ENCODE measurements around the gene CYP26A1.
A peak's percentile ranks its signal among the peaks of the same experiment; 100 is the strongest.

Gene CYP26A1

GRCh38 chr10:93115661-93116383 lies 42.1 kb downstream of the CYP26A1 start:
- H3K4me1 ChIP-seq (ENCODE audit: control insufficient read depth in 1 of 2, insufficient read depth in 2 of 2, low read length in 2 of 2): peaks cover 0 to 9% of the 10 kb centered on the region in 2 experiments
- no peak overlapping the region for H3K4me2 ChIP-seq (ENCODE audit: low read length)
- H3K27ac ChIP-seq (ENCODE audit: low read depth, low read length): no peak overlapping the region
- H4K91ac ChIP-seq (ENCODE audit: low read depth, low read length): peak overlapping the region; percentile 36
- H3K4me3 ChIP-seq (ENCODE audit: low read depth, low read length): no peak overlapping the region
- H3K18ac ChIP-seq (ENCODE audit: low read length): no peak overlapping the region
- WGBS (ENCODE audit: extremely low coverage, insufficient coverage, insufficient read length): no CpG with 5 or more reads among the region's 4 CpGs
- peak overlapping the region; percentile 12 for H2BK5ac ChIP-seq (ENCODE audit: low read depth, low read length, poor library complexity)
- H3K9ac ChIP-seq (ENCODE audit: low read length): no peak overlapping the region
- H3K4ac ChIP-seq (ENCODE audit: low read depth, low read length): no peak overlapping the region
- H2AK5ac ChIP-seq (ENCODE audit: low read length): peak overlapping the region; percentile 35
- no peaks in the 10 kb centered on the region for H3K79me2 ChIP-seq (ENCODE audit: control insufficient read depth, insufficient read depth, low read length, poor library complexity)
- peaks cover 9% of the 10 kb centered on the region for H3K79me1 ChIP-seq (ENCODE audit: low read length)
- H3K9me3 ChIP-seq (ENCODE audit: insufficient read depth, low read depth, low read length): peaks cover 2% of the 10 kb centered on the region
- H3K23ac ChIP-seq (ENCODE audit: low read length): no peak overlapping the region
- no peak overlapping the region for H4K12ac ChIP-seq (ENCODE audit: low read depth, low read length)
- H2BK12ac ChIP-seq (ENCODE audit: low read length): peak overlapping the region; percentile 37
- peak overlapping the region; percentile 74 for H2BK120ac ChIP-seq (ENCODE audit: insufficient read depth, low read length, poor library complexity)
- H3K14ac ChIP-seq (ENCODE audit: low read length): no peak overlapping the region
- H3K36me3 ChIP-seq (ENCODE audit: control insufficient read depth in 1 of 2, insufficient read depth in 2 of 2, low read length in 2 of 2): no peaks in the 10 kb centered on the region
- no peak overlapping the region for H2AFZ ChIP-seq (ENCODE audit: insufficient read depth, low read length, poor library complexity)
- H4K8ac ChIP-seq (ENCODE audit: low read depth, low read length): peak overlapping the region; percentile 42
- peak; percentile 58 to 76 for DNase-seq
- no peaks in the 10 kb centered on the region for H3K27me3 ChIP-seq (ENCODE audit: insufficient read depth, low read length)

- no peak overlapping the region for H3K4me2 ChIP-seq (ENCODE audit: low read length)
- no peak overlapping the region for H4K8ac ChIP-seq (ENCODE audit: low read depth, low read length)
- no peak overlapping the region for H2AFZ ChIP-seq (ENCODE audit: insufficient read depth, low read length, poor library complexity)
- H3K79me2 ChIP-seq (ENCODE audit: control insufficient read depth, insufficient read depth, low read length, poor library complexity): no peaks in the 10 kb centered on the region
- no peak overlapping the region for H3K18ac ChIP-seq (ENCODE audit: low read length)
- no peak for DNase-seq
- H2BK12ac ChIP-seq (ENCODE audit: low read length): no peak overlapping the region
- H3K27ac ChIP-seq (ENCODE audit: low read depth, low read length): no peak overlapping the region
- peaks cover 0 to 4% of the 10 kb centered on the region in 2 experiments for H3K4me1 ChIP-seq (ENCODE audit: control insufficient read depth in 1 of 2, insufficient read depth in 2 of 2, low read length in 2 of 2)
- H3K36me3 ChIP-seq (ENCODE audit: control insufficient read depth in 1 of 2, insufficient read depth in 2 of 2, low read length in 2 of 2): no peaks in the 10 kb centered on the region
- H4K12ac ChIP-seq (ENCODE audit: low read depth, low read length): no peak overlapping the region
- no CpG with 5 or more reads among the region's 3 CpGs for WGBS (ENCODE audit: extremely low coverage, insufficient coverage, insufficient read length)
- no peak overlapping the region for H2BK120ac ChIP-seq (ENCODE audit: insufficient read depth, low read length, poor library complexity)
- H4K91ac ChIP-seq (ENCODE audit: low read depth, low read length): no peak overlapping the region
- no peak overlapping the region for H3K14ac ChIP-seq (ENCODE audit: low read length)
- H2BK5ac ChIP-seq (ENCODE audit: low read depth, low read length, poor library complexity): no peak overlapping the region
- H2AK5ac ChIP-seq (ENCODE audit: low read length): no peak overlapping the region
- no peak overlapping the region for H3K23ac ChIP-seq (ENCODE audit: low read length)
- H3K79me1 ChIP-seq (ENCODE audit: low read length): peaks cover 3% of the 10 kb centered on the region
- H3K9me3 ChIP-seq (ENCODE audit: insufficient read depth, low read depth, low read length): no peaks in the 10 kb centered on the region
- no peak overlapping the region for H3K9ac ChIP-seq (ENCODE audit: low read length)
- no peak overlapping the region for H3K4me3 ChIP-seq (ENCODE audit: low read depth, low read length)
- H3K27me3 ChIP-seq (ENCODE audit: insufficient read depth, low read length): no peaks in the 10 kb centered on the region
- H3K4ac ChIP-seq (ENCODE audit: low read depth, low read length): no peak overlapping the region
These were observed 47.6 kb downstream of the CYP26A1 start for GRCh38 chr10:93121311-93121710.

GRCh38 chr10:93123766-93124165 lies 50.1 kb downstream of the CYP26A1 start:
- no peak overlapping the region for H3K27ac ChIP-seq (ENCODE audit: low read depth, low read length)
- H3K4ac ChIP-seq (ENCODE audit: low read depth, low read length): no peak overlapping the region
- H2BK120ac ChIP-seq (ENCODE audit: insufficient read depth, low read length, poor library complexity): no peak overlapping the region
- no peak overlapping the region for H3K9ac ChIP-seq (ENCODE audit: low read length)
- H4K91ac ChIP-seq (ENCODE audit: low read depth, low read length): no peak overlapping the region
- H3K4me2 ChIP-seq (ENCODE audit: low read length): no peak overlapping the region
- no peak overlapping the region for H2AK5ac ChIP-seq (ENCODE audit: low read length)
- no peak overlapping the region for H2AFZ ChIP-seq (ENCODE audit: insufficient read depth, low read length, poor library complexity)
- no peak overlapping the region for H4K12ac ChIP-seq (ENCODE audit: low read depth, low read length)
- no peak overlapping the region for H2BK5ac ChIP-seq (ENCODE audit: low read depth, low read length, poor library complexity)
- no peak for DNase-seq
- no peak overlapping the region for H3K18ac ChIP-seq (ENCODE audit: low read length)
- H3K79me1 ChIP-seq (ENCODE audit: low read length): no peaks in the 10 kb centered on the region
- no peak overlapping the region for H4K8ac ChIP-seq (ENCODE audit: low read depth, low read length)
- H3K4me3 ChIP-seq (ENCODE audit: low read depth, low read length): no peak overlapping the region
- no peak overlapping the region for H3K23ac ChIP-seq (ENCODE audit: low read length)
- H3K79me2 ChIP-seq (ENCODE audit: control insufficient read depth, insufficient read depth, low read length, poor library complexity): no peaks in the 10 kb centered on the region
- H3K27me3 ChIP-seq (ENCODE audit: insufficient read depth, low read length): no peaks in the 10 kb centered on the region
- H2BK12ac ChIP-seq (ENCODE audit: low read length): no peak overlapping the region
- H3K9me3 ChIP-seq (ENCODE audit: insufficient read depth, low read depth, low read length): peaks cover 3% of the 10 kb centered on the region
- H3K36me3 ChIP-seq (ENCODE audit: control insufficient read depth in 1 of 2, insufficient read depth in 2 of 2, low read length in 2 of 2): no peaks in the 10 kb centered on the region
- no peak overlapping the region for H3K14ac ChIP-seq (ENCODE audit: low read length)
- peaks cover 0 to 4% of the 10 kb centered on the region in 2 experiments for H3K4me1 ChIP-seq (ENCODE audit: control insufficient read depth in 1 of 2, insufficient read depth in 2 of 2, low read length in 2 of 2)
- no CpG with 5 or more reads among the region's 5 CpGs for WGBS (ENCODE audit: extremely low coverage, insufficient coverage, insufficient read length)

GRCh38 chr10:93124580-93125318 lies 51.1 kb downstream of the CYP26A1 start:
- Histone ChIP-seq H3K4me3 (ENCODE audit: low read depth, low read length) (no peak overlapping the region), H4K12ac (ENCODE audit: low read depth, low read length) (no peak overlapping the region), H2AK5ac (ENCODE audit: low read length) (no peak overlapping the region), H2BK5ac (ENCODE audit: low read depth, low read length, poor library complexity) (no peak overlapping the region), H2AFZ (ENCODE audit: insufficient read depth, low read length, poor library complexity) (no peak overlapping the region), H3K23ac (ENCODE audit: low read length) (no peak overlapping the region), H4K8ac (ENCODE audit: low read depth, low read length) (no peak overlapping the region), H3K14ac (ENCODE audit: low read length) (no peak overlapping the region), H3K36me3 (ENCODE audit: control insufficient read depth in 1 of 2, insufficient read depth in 2 of 2, low read length in 2 of 2) (no peaks in the 10 kb centered on the region), H4K91ac (ENCODE audit: low read depth, low read length) (no peak overlapping the region), H3K9ac (ENCODE audit: low read length) (no peak overlapping the region), H3K27me3 (ENCODE audit: insufficient read depth, low read length) (no peaks in the 10 kb centered on the region), H2BK12ac (ENCODE audit: low read length) (no peak overlapping the region), H3K4me2 (ENCODE audit: low read length) (no peak overlapping the region), H3K9me3 (ENCODE audit: insufficient read depth, low read depth, low read length) (peaks cover 3% of the 10 kb centered on the region), H2BK120ac (ENCODE audit: insufficient read depth, low read length, poor library complexity) (no peak overlapping the region), H3K79me2 (ENCODE audit: control insufficient read depth, insufficient read depth, low read length, poor library complexity) (no peaks in the 10 kb centered on the region), H3K4me1 (ENCODE audit: control insufficient read depth in 1 of 2, insufficient read depth in 2 of 2, low read length in 2 of 2) (peaks cover 0 to 4% of the 10 kb centered on the region in 2 experiments), H3K79me1 (ENCODE audit: low read length) (no peaks in the 10 kb centered on the region), H3K18ac (ENCODE audit: low read length) (no peak overlapping the region), H3K4ac (ENCODE audit: low read depth, low read length) (no peak overlapping the region), H3K27ac (ENCODE audit: low read depth, low read length) (no peak overlapping the region)
- WGBS (ENCODE audit: extremely low coverage, insufficient coverage, insufficient read length): no CpG with 5 or more reads among the region's 6 CpGs
- DNase-seq: peak in 1 of 2 donors; percentile 29

All from trophoblast cell (in vitro differentiated cells and primary cell).